HepG2 (cell line): Measurements from ENCODE around the gene EXOC3. TPM values are rescaled to one million over a fixed set of nuclear protein-coding genes. Genes with fewer than 3 reads are reported as not detected.

Experiments used
- ATAC-seq: fragments of 200-7000 bp; cut with Tn5 transposase; 3 replicates; pipeline ENCODE4 v1.9.1; 2020; ENCODE audit warnings: mild to moderate bottlenecking, moderate library complexity
- BruUV-seq: library from RNA; stranded (reverse); fragments of 400-500 nt; replicated peaks from 2 replicates; lab custom pipeline; 2021; lab: Mats Ljungman, UMichigan
- CTCF ChIA-PET: fragments of 300-600 bp; formaldehyde crosslinking; extraction: SDS; loops from one replicate; lab custom pipeline; 2021; ENCODE audit warnings: low total read pairs, inconsistent platforms, low intra/inter-chr PET ratio; lab: Yijun Ruan, JAX
- POLR2A ChIA-PET: fragments of 350-600 bp; sonication (Branson Sonifier 250); formaldehyde crosslinking; loops from one replicate; lab custom pipeline; 2020; ENCODE audit warnings: antibody characterized with exemption, inconsistent platforms; lab: Yijun Ruan, JAX
- DNase-seq: peaks from one replicate; pipeline ENCODE4 v3.0.0-alpha.2; 2015; ENCODE audit warnings: low spot score
- FAIRE-seq: peaks from 3 replicates; lab custom pipeline; 2011; peaks lifted over from hg19 to GRCh38; lab: Jason Lieb, UNC
- H2AFZ ChIP-seq: one replicate; pipeline ENCODE4 v1.6.1; 2011; ENCODE audit warnings: low read length, inconsistent platforms
- H3K27ac ChIP-seq: fragments of 300-600 bp; 3 replicates; pipeline ENCODE4 v1.8.0; 2011; ENCODE audit warnings: mixed run types, mild to moderate bottlenecking, mixed read lengths, low read length, inconsistent platforms; ENCODE audit not compliant: insufficient read depth; ENCODE audit errors: extremely low read length
- H3K27me3 ChIP-seq, 2 experiments: fragments of 200-600 bp in 1 of 2; 2 replicates in 1 of 2; 3 replicates in 1 of 2; pipeline versions ENCODE4 v1.6.0 to v1.8.0; 2011; ENCODE audit warnings: low read length in 2 of 2, mild to moderate bottlenecking in 2 of 2, moderate library complexity in 2 of 2, inconsistent platforms in 1 of 2; ENCODE audit not compliant: insufficient read depth in 2 of 2, control insufficient read depth in 1 of 2
- H3K36me3 ChIP-seq, 2 experiments: fragments of 200-600 bp in 1 of 2; replicated peaks in 1 of 2; 2 replicates in 1 of 2; 3 replicates in 1 of 2; pipeline versions ENCODE4 v1.5.1 to v1.8.0; 2011; ENCODE audit warnings: low read length in 2 of 2, inconsistent platforms in 1 of 2; ENCODE audit not compliant: insufficient read depth in 2 of 2, control insufficient read depth in 1 of 2
- H3K4me1 ChIP-seq: 2 replicates; pipeline ENCODE4 v1.5.1; 2012; ENCODE audit warnings: low read length, inconsistent platforms; ENCODE audit not compliant: insufficient read depth
- H3K4me2 ChIP-seq: 2 replicates; pipeline ENCODE4 v1.6.0; 2011; ENCODE audit warnings: low read depth, low read length, inconsistent platforms
- H3K4me3 ChIP-seq, 3 experiments: fragments of 200-600 bp in 1 of 3; sonication (generic), shearing (Covaris generic) in 1 of 3; replicated peaks in 1 of 3; 2 replicates each; pipeline ENCODE4 v1.5.1; 2011 to 2016; ENCODE audit warnings: low read length in 3 of 3, inconsistent platforms in 2 of 3, low read depth in 2 of 3, mild to moderate bottlenecking in 2 of 3, control low read depth in 1 of 3, mixed read lengths in 1 of 3; ENCODE audit not compliant: insufficient read depth in 1 of 3
- H3K79me2 ChIP-seq: one replicate; pipeline ENCODE4 v1.6.1; 2011; ENCODE audit warnings: low read length, inconsistent platforms; ENCODE audit not compliant: insufficient read depth
- H3K9ac ChIP-seq: 2 replicates; pipeline ENCODE4 v1.6.0; 2011; ENCODE audit warnings: mild to moderate bottlenecking, low read depth, low read length, inconsistent platforms; ENCODE audit not compliant: insufficient read depth
- H3K9me3 ChIP-seq: 2 replicates; pipeline ENCODE4 v1.5.1; 2012; ENCODE audit warnings: mild to moderate bottlenecking, low read length
- H4K20me1 ChIP-seq: 2 replicates; pipeline ENCODE4 v1.6.0; 2011; ENCODE audit warnings: inconsistent platforms, mild to moderate bottlenecking, low read length, moderate library complexity; ENCODE audit not compliant: insufficient read depth
- AGO1 ChIP-seq: fragments of 200-400 bp; formaldehyde crosslinking; IDR thresholded peaks from 2 replicates; pipeline ENCODE4 v1.6.1; 2017; ENCODE audit warnings: mild to moderate bottlenecking, low read depth, low read length, moderate library complexity; ENCODE audit not compliant: poor library complexity, severe bottlenecking
- AGO2 ChIP-seq: fragments of 200-400 bp; formaldehyde crosslinking; optimal IDR thresholded peaks from 2 replicates; pipeline ENCODE3; 2017; ENCODE audit warnings: mild to moderate bottlenecking, low read depth, low read length, moderate library complexity
- HES4 ChIP-seq: sonication (generic); formaldehyde crosslinking; IDR thresholded peaks from 2 replicates; pipeline ENCODE4 v1.9.0; 2021; ENCODE audit warnings: mild to moderate bottlenecking, missing genetic modification reagents, borderline replicate concordance
- KDM2A ChIP-seq: sonication (generic); formaldehyde crosslinking; IDR thresholded peaks from 2 replicates; pipeline ENCODE4 v1.4.0; 2020; ENCODE audit warnings: low read depth, missing genetic modification reagents, borderline replicate concordance
- PHB2 ChIP-seq: fragments of 450-650 bp; IDR thresholded peaks from 2 replicates; pipeline ENCODE4 v1.6.1; 2018; ENCODE audit not compliant: partially characterized antibody
- PHF5A ChIP-seq: IDR thresholded peaks from one replicate; pipeline ENCODE4 v1.6.1; 2018; ENCODE audit warnings: low read depth, missing genetic modification reagents; ENCODE audit not compliant: unreplicated experiment
- TOPORS ChIP-seq: sonication (generic); formaldehyde crosslinking; IDR thresholded peaks from 2 replicates; pipeline ENCODE4 v1.8.0; 2023; ENCODE audit warnings: mild to moderate bottlenecking, missing genetic modification reagents
- ZC3H13 ChIP-seq: sonication (generic); formaldehyde crosslinking; IDR thresholded peaks from 2 replicates; pipeline ENCODE4 v1.8.1; 2023; ENCODE audit warnings: mild to moderate bottlenecking, missing genetic modification reagents, moderate library complexity
- ZKSCAN8 ChIP-seq: IDR thresholded peaks from 2 replicates; pipeline ENCODE4 v1.6.1; 2016; ENCODE audit warnings: borderline replicate concordance, missing genetic modification reagents, missing compliant biosample characterization
- ZNF550 ChIP-seq: sonication (generic); formaldehyde crosslinking; IDR thresholded peaks from 2 replicates; pipeline ENCODE4 v1.4.0; 2020; ENCODE audit warnings: mild to moderate bottlenecking, missing genetic modification reagents, borderline replicate concordance
- ZNF572 ChIP-seq: sonication (generic); formaldehyde crosslinking; IDR thresholded peaks from 2 replicates; pipeline ENCODE4 v1.5.1; 2020; ENCODE audit warnings: mild to moderate bottlenecking, missing genetic modification reagents
- ZNF788 ChIP-seq: sonication (generic); formaldehyde crosslinking; IDR thresholded peaks from 2 replicates; pipeline ENCODE4 v1.5.0; 2020; ENCODE audit warnings: mild to moderate bottlenecking, missing genetic modification reagents, borderline replicate concordance
- WGBS: methylation state at CpG from one replicate; pipeline ENCODE4 v1.1.6; 2017; ENCODE audit warnings: low lambda C conversion rate; 5-methylcytosine and 5-hydroxymethylcytosine counted together
- in situ Hi-C: cut with HindIII; loops from 2 replicates; pipeline ENCODE4 v1.10.0; 2017; ENCODE audit warnings: low pct_unique_long_range_greater_than_20kb; ENCODE audit not compliant: extremely low pct_ligation_motif_present
- intact Hi-C: fragments of 100-400 bp; cut with micrococcal nuclease; formaldehyde crosslinking; loops from one replicate; pipeline ENCODE4 v1.10.0; 2022; ENCODE audit not compliant: unreplicated experiment
- polyA plus RNA-seq, 8 experiments: library from polyadenylated mRNA; depleted of rRNA in 3 of 8; stranded (reverse) in 7 of 8; unstranded in 1 of 8; fragments of >200 nt; fragmentation: Illumina TruSeq in 4 of 8; extraction: Trizol in 4 of 8; gene quantifications; 2 replicates each; pipeline versions ENCODE4 v1.2.1 to v1.2.3, GENCODE V29; 2011 to 2016; ENCODE audit warnings: low read depth in 4 of 8, missing spikeins in 1 of 8, mixed read lengths in 1 of 8; ENCODE audit not compliant: insufficient read depth in 1 of 8
- total RNA-seq, 5 experiments: library from RNA; depleted of rRNA; stranded (reverse); fragments of >200 nt; fragmentation: Illumina TruSeq; extraction: Trizol; gene quantifications; 2 replicates each; pipeline ENCODE4 v1.2.3, GENCODE V29; 2016; ENCODE audit warnings: low read depth in 1 of 5
- TF ChIP-seq, protein P1 (sequence below): IDR thresholded peaks from 2 replicates; pipeline ENCODE4 v1.6.1; 2016; ENCODE audit warnings: low read depth, borderline replicate concordance

EXOC3 gene
- total and polyA plus RNA-seq, 2 of the 13 experiments (the other 11 are each of a cell fraction or from before 2014, with no cell fraction given), result 9.2 to 20.5 TPM

DNA sequence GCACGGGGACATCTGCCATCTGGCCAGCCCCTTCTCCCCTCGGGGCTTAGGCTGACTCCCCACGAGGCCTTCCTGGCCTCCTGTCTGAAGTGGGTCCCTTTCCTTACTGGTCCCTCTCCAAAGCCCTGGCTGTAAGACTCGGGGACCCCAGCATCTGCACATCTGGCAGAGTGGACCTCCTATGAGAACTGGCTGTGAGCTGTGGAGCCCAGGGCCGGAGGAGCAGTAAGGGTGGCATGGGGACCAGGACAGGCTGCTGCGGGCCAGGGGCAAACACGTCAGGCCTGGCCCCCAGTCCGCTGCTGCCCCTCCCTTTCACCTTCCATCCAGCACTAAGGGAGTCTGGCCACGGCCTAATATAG is 33.8 kb downstream of the EXOC3 start:
- FAIRE-seq, result no peak

DNA sequence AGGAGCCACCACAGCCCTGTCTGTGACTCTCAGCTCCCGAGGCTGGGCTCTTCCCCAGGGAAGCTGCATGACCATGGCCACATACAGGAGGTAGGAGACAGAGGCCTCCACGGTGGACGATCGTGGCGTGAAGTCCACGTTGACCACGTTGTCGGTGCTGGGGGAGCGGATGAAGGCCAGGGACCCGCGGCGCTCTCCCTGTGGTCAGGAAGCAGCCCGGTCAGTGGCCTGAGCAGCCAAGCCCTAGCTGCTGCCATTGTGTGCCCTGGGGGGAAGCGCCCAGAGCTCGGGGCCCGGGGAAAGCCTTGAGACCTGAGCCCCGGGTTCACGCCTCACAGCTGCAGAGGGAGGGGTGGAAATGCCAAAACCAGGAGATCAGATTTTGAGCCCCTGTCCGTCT is 34.3 kb downstream of the EXOC3 start:
- no peak overlapping the region for H3K27ac ChIP-seq
- 0% methylated on average over 1 of the region's 19 CpGs for WGBS
- H3K27me3 ChIP-seq, result peaks cover 19 to 72% of the 10 kb centered on the region in 2 experiments
- no peak overlapping the region for H2AFZ ChIP-seq
- intact Hi-C loops (no loop called here), in situ Hi-C loops (no loop called here)
- no peak overlapping the region for H3K9ac ChIP-seq
- peaks cover 3% of the 10 kb centered on the region for H3K79me2 ChIP-seq
- ChIA-PET POLR2A (no interaction called here), CTCF (no interaction called here)
- ATAC-seq (no peak), FAIRE-seq (no peak), DNase-seq (no peak)
- H3K4me3 ChIP-seq, result no peak overlapping the region
- no peak overlapping the region for H3K4me2 ChIP-seq
- BruUV-seq, result no TSS peak
- peaks cover 15% of the 10 kb centered on the region for H3K4me1 ChIP-seq
- TF ChIP-seq ZNF572 (CRISPR knock-in tag), result no peak
- peak; percentile 81 for TF ChIP-seq AGO1
- TF ChIP-seq ZKSCAN8 (CRISPR knock-in tag), result no peak
- TF ChIP-seq KDM2A (CRISPR knock-in tag), result 0 out of 2 replicates have a peak, but pooled peaks have one; percentile 14
- TF ChIP-seq AGO2, result peak; percentile 11
- TF ChIP-seq ZC3H13 (CRISPR knock-in tag), result 0 out of 2 replicates have a peak, but pooled peaks have one; percentile 57
- no peaks in the 10 kb centered on the region; a peak in 1 of 5 replicates for H3K36me3 ChIP-seq
- H3K9me3 ChIP-seq, result no peaks in the 10 kb centered on the region
- no peaks in the 10 kb centered on the region for H4K20me1 ChIP-seq

More for the DNA sequence above, 33.8 kb downstream of the EXOC3 start:
- Histone ChIP-seq H3K4me1 (peaks cover 20% of the 10 kb centered on the region), H3K79me2 (peaks cover 3% of the 10 kb centered on the region), H3K27me3 (peaks cover 19 to 69% of the 10 kb centered on the region in 2 experiments), H3K36me3 (no peaks in the 10 kb centered on the region; a peak in 1 of 5 replicates), H3K4me3 (no peak overlapping the region), H3K9ac (no peak overlapping the region), H3K9me3 (no peaks in the 10 kb centered on the region), H3K4me2 (no peak overlapping the region), H2AFZ (no peak overlapping the region), H4K20me1 (0 out of 2 replicates have a peak, but pooled peaks cover under 1% of the 10 kb centered on the region), H3K27ac (no peak overlapping the region)
- no TSS peak for BruUV-seq
- WGBS, result 35% methylated on average over 7 of the region's 9 CpGs
- in situ Hi-C loops, result no loop called here
- DNase-seq (no peak), ATAC-seq (no peak)
- POLR2A ChIA-PET, result no interaction called here
- CTCF ChIA-PET, result no interaction called here
- intact Hi-C loops, result no loop called here
- TF ChIP-seq TOPORS, result no peak
- TF ChIP-seq, protein P1, sequence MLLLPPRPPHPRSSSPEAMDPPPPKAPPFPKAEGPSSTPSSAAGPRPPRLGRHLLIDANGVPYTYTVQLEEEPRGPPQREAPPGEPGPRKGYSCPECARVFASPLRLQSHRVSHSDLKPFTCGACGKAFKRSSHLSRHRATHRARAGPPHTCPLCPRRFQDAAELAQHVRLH (CRISPR knock-in tag), result no peak
- no peak for TF ChIP-seq PHB2
- no peak for TF ChIP-seq ZNF572 (CRISPR knock-in tag)
- TF ChIP-seq PHF5A (CRISPR knock-in tag), result no peak
- TF ChIP-seq ZNF550, result no peak
- TF ChIP-seq HES4 (CRISPR knock-in tag), result no peak
- no peak for TF ChIP-seq ZNF788 (CRISPR knock-in tag)
